HG03439 (cell line): ENCODE measurements around the gene PTPRD.

Experiments used
- ATAC-seq: cut with Tn5 transposase; IDR thresholded peaks from one replicate; pipeline ENCODE4 v1.9.1; 2021; ENCODE audit warnings: mild to moderate bottlenecking, moderate library complexity; ENCODE audit not compliant: unreplicated experiment

Gene PTPRD

DNA sequence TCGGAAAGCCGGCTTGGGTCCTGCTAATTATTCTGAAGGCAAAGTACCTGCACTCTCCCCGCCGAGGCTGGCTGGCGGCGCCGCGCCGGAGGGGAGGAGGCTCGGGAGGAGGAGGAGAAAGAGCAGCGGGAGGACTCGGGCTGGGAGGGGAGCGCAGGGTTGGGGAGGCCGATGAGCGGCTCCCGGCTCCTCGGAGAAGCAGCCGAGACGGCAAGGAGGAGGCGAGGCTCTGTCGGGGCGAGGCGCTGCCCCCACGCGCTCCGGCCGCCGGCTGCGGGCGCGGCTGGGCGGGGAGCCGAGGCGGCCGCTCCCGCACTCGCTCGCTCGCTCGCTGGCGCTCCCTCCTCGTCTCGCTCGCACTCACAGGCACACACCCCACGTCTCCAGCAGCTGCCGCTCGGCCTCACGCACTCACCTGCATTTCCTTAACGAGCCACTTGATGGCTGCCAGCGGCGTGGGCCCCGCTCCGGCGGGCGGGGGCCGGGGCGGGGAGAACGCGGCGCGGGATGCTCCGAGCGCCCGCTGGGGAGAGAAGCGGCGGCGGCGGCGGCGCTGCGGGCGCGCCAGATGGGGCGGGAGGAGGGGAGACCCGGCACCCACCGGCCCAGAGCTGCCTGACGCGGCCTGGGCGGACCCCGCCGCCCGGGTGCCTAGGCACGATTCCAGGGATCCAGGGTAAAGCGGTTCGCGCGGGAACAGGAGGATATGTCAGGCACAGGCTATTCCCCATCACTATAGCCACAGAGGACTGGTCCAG lies at the start of gene PTPRD:
Gene PTPRD (minus strand): TSS at position 362 of the 758 bp plus-strand sequence.
- peak; percentile 82 for ATAC-seq

DNA sequence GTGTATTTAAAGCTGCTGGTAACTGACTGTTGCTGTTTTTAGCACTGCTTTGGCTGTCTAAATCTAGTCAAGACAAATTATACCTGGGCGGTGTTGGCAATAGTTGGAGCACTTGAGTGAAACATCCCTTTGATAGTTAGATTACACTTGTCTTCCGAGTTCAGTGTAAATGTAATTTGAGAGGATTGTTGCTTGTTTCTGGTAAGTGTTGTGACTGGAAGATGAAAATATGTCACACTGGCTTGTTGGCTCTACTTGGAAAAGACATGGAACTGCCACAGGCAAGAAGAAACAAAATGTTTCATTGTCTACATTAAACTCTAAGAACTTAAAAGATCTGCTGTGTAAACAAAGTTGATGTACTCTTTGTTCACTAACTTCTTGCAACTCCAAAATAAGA lies 49.2 kb upstream of the PTPRD start:
- ATAC-seq = no peak

- no peak for ATAC-seq
These were observed 48.6 kb upstream of the PTPRD start for GRCh38 chr9:10661376-10661775.

- no peak for ATAC-seq
These were observed 38.2 kb upstream of the PTPRD start for GRCh38 chr9:10651012-10651411.

DNA sequence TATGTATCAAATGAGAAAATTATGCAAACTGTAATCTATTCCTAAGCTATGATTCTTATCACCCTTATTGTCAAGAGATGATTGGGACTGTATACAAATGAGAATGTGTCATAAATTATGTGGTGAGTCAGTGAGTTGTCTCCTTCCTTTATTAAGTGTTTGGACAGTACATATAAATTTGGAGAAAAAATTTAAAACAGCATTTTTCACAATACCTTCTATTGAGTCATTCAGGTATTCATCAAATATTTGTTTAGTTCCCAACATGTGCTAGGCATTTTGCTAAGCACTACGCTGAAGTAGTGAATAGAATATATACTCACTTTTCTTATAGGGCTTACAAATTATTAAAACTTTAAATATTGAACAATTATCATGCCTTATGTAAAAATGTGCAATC lies 36.3 kb upstream of the PTPRD start:
- ATAC-seq = no peak

DNA sequence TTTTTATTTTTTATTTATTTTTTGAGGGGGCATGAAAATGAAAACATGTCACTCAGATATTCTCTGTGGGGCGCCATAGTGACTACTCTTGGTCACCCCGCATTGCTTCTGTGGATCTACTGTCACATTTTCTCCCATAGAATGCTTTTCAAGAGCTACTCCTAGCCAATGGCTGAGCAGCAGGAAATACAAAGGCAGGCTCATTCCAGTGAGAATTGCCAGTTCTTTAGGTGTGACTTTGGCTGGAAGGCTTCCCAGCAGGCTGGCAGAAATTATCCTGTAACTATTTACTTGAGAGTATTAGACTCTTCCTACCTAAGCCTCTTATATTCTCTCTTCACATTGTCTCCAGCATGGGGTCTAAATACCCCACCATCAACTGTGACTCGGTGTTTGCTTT lies 21.0 kb upstream of the PTPRD start:
- ATAC-seq = no peak

DNA sequence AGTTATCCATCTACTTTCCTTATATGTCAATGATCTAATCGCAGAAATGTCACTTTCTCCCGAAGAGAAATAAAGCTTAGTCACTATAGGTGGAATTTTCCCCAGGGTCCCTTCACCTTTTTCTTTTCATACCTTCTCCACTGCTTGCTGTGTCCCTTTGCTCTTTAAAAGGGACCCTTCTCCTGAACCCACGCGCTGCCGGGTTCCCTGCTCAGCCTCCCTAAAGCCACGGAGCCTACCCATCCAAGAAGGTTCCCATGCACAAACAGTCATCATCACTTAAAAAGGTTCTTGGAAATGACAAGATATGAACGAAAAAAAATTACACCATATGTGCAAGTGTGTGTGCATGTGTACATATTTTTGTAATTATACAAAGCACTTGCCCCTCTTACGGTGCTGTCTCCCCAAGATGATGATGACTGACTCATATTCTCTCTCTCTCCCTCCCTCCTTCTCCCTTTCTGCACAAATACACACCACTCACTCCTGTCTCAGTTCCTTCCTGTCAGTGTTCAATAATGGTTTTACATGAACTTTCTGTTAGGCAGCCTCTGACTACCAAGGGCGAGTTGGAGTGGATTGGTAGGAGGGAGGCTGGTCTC lies 1.5 kb upstream of the PTPRD start:
- ATAC-seq = no peak

DNA sequence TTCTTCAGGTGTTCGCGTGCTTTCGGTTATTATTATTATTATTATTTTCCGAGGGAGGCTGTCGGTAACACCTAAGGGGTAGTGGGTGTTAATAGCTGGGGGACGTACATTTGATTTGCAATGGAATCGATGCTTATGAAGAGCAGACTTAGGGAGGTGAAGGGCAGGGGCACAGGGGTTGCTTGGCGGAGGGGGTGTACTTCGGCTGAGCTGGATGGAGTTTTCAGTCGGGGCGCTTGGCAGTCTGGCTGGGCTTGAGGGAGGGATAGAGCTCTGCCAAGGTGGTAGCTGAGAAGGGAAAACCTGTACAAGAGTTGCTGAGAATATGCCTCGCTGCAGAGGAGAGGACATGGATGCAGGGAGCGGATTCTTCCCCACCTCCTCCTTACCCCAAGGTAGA lies 617 bp upstream of the PTPRD start:
- ATAC-seq = no peak

DNA sequence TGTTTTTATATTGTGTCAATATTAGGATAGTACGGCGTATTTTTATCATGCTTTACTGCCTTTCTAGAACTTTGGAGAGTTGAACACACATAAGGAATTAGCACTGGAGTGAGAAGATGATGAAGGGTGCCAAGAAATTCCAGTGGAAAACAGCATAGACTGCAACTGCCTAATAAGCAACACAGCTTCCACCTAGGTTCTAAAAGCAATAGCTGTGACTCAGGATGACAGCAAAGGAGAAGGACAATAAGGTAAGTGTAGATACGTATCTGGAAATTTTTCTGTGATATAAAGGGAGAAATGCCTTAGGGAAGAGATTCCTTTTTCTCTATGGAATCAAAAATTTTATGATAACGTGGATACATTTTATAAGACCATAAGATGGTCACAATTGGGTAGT lies 7.4 kb downstream of the PTPRD start:
- ATAC-seq = no peak

- no peak for ATAC-seq
These were observed 7.9 kb downstream of the PTPRD start for GRCh38 chr9:10604927-10605326.

- no peak for ATAC-seq
These were observed 15.0 kb downstream of the PTPRD start for GRCh38 chr9:10597801-10598200.

GRCh38 chr9:10594482-10594881 lies 18.3 kb downstream of the PTPRD start:
- no peak for ATAC-seq

- ATAC-seq = no peak
These were observed 26.4 kb downstream of the PTPRD start for GRCh38 chr9:10586407-10586806.

GRCh38 chr9:10571699-10572098 lies 41.1 kb downstream of the PTPRD start:
- ATAC-seq = no peak

GRCh38 chr9:10566848-10567247 lies 46.0 kb downstream of the PTPRD start:
- ATAC-seq = no peak

DNA sequence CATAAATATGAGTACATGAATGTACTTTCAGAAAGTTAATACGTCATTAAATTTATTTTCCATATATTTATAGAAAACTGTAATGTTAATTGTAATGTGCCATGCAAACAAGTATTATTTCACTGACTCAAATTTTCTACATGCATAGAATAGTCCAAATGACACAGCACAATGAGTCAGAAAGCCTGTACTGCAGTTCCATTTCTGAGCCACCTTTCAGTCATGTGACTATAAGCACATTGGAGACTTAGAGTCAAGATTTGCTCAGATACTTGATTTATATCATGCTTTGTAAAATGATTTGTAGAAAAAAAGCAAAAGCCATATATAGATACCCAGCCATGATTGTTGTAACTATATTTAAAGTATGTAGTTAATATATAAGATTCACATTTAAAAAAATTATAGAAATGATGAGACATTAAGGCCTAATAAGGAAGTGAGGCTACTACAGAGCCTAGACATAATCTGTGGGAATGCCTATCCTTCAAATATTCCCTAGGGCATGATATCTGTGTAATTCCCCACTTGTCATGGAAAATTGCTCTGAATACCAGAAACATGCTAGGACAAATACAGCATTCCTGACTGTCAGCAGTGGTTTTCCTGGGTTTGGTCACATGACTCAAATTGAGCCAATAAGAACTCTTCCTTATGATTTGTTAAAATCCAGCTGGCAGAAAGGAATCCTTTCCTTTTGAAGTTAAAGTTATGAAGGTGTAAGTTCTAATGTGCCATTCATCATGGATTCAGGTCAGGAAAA lies 50.0 kb downstream of the PTPRD start:
- ATAC-seq = no peak

- ATAC-seq = no peak
These were observed 64.5 kb downstream of the PTPRD start for GRCh38 chr9:10548348-10548747.

- no peak for ATAC-seq
These were observed 74.7 kb downstream of the PTPRD start for GRCh38 chr9:10538073-10538472.

DNA sequence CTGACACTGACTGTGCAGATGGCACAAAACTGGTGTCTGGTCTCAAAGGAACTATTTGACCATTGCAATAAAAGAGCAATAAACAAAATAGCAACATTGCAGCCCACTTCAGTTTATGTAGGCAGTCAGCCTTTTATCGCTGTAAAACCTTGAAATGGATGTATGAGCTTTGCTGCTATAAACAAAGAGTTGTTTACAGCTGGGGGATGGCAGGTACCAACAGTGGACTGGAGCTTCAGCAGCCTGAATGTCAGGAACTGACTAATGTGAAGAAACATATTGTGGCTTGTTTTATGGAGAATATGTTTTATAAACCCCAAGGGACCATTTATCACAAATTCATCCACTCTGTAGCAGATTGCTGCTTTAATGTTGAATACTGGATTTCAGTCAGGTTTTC lies 78.0 kb downstream of the PTPRD start:
- ATAC-seq = no peak

- ATAC-seq = no peak
These were observed 86.8 kb downstream of the PTPRD start for GRCh38 chr9:10525972-10526371.

- no peak for ATAC-seq
These were observed 89.6 kb downstream of the PTPRD start for GRCh38 chr9:10523164-10523563.

GRCh38 chr9:10512144-10512543 lies 100.7 kb downstream of the PTPRD start:
- no peak for ATAC-seq
